HG03175 (cell line): ENCODE results near the gene KCNB1.

ENCODE experiments used
- ATAC-seq: cut with Tn5 transposase; IDR thresholded peaks from one replicate; pipeline ENCODE4 v1.9.1; 2021; ENCODE audit warnings: mild to moderate bottlenecking, moderate library complexity; ENCODE audit not compliant: unreplicated experiment

The KCNB1 gene

DNA sequence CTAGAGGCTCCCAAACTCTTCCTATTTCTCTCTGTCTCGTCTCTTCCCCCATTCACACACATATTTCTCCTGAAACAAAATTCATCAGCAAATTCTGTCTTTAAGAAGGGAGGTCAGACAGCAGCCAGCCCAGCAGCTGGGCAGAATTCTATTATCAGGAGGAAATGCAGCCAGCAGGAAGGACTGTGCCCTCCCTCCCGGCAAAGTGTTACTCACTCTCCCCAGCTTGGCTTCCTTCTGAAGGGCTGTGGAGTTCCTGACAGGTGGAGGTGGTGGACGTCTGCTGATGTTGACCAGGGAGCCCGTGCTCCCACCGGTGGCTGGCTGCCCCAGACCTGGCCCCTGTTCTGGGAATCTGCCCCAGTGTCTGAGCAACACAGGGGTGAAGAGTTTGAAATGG is 37.3 kb downstream of the KCNB1 start:
- no peak for ATAC-seq

DNA sequence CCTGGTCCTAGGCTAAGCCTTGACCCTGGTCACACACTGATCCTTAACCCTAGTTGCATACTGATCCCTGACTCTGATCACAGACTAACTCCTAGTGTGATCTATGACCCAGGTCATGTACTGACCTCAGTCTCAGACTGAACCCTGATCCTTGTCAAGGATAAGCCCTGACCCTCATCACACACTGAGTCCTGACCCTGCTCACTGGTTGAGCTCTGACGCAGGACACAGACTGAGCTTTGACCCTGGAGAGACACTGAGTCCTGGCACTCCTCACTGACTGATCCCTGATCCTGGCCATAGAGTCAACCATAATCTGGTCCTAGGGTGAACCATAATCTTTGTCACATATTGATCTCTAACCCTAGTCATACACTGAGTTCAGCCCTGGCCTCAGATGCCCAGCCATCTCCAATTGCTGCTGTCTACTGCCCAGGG is 37.9 kb downstream of the KCNB1 start:
- no peak for ATAC-seq

DNA sequence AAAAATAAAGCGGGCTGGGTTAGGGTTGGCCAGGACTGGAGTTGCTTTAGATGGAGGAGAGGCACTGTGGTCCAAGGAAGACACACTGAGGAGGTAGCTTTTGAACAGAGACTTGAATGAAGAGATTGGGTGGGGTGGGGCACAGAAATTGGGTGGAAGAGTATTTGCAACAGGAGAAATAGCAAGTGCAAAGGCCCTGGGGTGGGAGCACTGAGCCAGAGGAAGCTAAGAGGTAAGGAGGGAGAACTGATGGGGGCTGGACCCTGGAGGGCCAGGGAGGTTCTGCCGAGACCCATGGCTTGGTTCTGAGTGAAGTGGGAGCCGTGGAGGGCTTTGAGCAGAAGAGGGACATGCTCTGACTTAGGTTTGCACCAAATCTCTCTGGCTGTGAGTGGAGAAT is 45.4 kb downstream of the KCNB1 start:
- ATAC-seq = no peak

DNA sequence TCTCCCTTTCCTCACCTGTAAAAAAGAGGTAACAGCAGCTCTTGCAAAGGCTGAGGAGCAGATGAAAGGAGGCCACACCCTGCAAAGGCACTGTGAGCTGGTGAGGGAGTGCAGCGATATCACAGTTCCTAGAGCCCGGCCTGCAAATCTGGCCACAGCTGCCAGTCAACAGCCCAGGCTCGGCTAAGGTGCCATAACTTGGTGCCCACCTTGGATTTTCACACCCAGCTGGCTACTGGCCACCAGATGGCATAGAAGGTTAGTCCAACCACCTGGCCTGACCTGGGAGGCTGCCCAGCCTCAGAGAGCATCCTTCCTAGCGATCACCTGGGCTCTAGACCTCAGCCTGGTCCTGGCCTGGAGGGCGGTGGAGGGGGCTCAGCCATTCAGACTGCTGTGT is 46.8 kb downstream of the KCNB1 start:
- no peak for ATAC-seq

DNA sequence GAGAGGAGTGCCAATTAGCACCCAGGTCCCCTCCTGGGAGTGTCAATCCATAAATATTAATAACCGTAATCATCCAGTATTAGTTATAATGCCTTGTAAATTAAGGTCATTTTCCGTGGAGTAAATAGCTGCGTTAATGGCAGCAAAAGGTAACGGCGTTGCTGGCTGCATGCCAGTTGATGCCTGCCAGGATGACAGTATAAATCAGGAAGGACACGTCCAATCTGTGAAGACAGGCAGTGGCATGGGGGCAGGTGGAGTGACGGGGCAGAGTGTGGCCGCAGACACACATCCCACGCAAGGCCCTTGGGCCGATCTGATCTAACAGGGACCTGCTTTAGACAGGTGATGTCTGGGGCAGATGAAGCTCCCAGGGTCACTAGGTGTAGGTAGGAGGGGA is 49.1 kb downstream of the KCNB1 start:
- no peak for ATAC-seq

DNA sequence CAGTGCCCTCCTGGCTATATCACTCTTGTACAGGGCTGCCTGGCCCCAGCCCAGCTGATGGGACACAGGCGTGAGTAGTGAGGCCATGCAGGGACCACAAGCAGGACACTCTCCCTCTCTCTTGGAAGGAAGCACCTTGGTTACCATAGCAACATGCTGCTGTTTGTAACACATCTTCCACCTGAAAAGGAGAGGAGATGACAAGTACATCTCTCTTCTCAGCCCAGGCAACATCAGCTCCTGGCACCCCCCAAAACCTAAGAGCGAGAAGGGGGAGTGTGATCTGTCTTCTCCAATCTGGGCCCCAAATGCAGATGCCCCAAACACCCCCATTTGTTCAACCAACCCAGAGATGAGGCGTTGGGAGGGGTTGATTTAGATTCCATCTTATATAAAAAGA is 49.9 kb downstream of the KCNB1 start:
- no peak for ATAC-seq

DNA sequence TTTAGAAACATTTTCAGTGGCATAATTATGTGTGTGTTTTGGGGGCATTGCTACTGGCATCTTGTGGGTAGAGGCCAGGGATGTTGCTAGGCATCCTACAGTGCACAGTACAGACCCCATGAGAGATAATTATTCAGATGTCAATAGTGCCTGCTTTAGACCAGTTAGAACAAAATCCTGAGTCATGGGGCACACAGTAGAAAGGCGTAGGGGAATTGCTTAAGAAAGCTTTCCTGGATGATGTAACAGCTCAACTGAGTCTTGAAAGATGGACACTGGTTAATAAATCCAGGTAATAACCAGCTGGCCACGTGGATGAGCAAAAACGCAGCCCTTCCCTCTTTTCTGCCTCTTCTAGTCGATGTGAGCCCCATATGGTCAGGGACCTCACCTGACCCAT is 51.1 kb downstream of the KCNB1 start:
- ATAC-seq = no peak

DNA sequence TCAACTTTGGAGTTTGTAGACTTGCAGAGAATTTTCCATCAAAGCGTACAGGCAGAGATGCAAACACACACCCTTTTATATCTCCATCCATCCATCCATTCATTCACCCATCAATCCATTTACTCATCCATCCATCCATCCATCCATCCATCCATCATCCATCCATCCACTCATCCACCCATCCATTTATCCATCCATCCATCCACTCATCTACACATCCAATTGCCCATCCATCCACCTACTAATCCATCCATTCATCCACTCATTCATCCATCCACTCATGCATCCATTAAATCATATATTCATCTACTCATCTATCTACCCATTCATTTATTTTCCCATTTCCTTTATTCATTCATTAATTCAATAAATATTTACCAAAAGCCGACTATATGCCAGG is 52.1 kb downstream of the KCNB1 start:
- no peak for ATAC-seq

DNA sequence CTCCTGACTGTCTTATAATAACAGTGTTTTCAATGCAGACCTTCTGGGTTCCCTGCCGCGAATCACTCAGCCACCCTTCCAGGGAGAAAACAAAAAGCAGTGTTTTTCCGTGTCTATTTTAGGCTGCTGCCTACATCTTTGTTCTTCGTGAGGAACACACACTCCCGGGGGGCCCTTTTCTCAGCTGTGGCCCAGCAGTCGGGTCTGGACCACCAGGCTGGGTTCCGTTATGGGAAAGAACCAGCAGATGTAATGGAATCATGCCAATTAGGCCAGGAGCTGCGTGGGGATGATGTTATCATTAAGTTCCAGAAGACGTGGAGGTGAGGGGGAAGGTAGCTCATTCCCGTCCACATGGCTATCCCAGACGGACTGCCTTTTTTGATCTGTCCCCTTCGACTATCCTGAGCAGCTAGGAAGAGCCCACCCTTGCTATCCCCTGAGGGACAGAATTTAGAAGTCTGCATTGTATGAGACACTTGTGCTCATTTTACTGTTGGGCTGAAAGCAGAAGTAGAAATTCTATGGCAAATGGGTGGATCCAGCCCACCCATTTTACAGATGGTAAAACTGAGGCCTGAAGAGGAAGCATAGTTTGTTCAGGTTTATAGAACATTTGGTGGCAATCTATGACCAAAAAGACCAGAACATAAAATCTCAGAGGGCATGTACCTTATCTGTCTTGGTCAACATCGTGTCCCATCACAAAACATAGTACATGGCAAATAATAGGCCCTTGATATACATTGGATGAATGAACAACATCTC is 54.5 kb downstream of the KCNB1 start:
- no peak for ATAC-seq

DNA sequence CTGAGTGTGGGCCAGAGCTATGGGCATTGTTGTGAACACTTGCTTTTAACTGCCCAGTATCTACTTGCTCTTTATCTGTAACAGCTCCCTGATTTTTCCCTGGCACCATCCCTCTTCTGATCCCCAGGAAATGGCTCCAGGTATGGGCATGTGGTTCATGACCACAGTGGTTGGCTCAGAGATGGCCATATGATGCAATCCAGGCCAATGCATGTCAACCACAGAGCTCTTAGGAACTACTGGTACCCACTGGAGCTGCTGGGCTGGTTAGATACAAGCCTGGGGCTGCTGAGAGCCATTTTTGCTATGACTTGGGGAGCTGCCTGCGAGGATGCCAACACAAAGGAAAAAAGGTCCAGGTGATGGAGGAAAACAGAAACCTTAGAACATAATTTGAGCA is 55.6 kb downstream of the KCNB1 start:
- no peak for ATAC-seq

DNA sequence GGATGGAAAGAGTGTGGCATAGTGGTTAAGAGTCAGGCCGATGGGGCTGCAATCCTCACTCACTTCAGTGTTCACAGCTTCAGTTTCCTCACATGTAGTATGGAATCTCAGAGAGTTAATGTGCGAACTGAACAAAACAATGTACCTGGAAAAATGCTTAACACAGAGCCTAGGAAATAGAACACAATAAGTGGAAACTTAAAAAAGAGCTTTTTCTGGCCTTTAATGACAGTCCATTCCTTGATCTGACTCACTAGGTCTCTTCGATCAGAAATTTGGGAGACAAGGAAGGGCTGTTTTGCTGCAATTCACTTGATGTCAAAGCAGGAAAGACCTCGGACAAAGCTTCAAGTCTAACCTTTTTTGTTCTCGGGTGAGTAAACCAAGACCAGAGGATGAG is 56.1 kb downstream of the KCNB1 start:
- ATAC-seq = no peak

DNA sequence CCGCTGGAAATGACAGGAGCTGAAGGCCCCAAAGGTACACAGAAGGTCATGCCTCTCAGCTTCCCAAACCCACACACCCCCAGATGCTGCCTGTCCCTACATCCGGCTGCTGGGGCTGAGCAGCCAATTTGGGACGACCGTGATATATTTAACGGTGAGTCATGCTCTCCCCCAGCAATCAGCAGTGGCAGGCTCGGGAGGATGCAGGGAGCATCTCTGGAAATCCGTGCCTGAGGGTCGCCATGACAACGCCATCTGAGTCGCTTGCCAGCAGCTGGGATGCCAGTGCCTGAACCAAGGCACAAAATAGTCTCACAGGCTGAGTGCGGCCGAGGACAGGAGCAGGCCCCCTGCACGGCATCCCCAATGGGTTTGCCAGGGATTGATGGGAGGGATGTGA is 57.9 kb downstream of the KCNB1 start:
- no peak for ATAC-seq

DNA sequence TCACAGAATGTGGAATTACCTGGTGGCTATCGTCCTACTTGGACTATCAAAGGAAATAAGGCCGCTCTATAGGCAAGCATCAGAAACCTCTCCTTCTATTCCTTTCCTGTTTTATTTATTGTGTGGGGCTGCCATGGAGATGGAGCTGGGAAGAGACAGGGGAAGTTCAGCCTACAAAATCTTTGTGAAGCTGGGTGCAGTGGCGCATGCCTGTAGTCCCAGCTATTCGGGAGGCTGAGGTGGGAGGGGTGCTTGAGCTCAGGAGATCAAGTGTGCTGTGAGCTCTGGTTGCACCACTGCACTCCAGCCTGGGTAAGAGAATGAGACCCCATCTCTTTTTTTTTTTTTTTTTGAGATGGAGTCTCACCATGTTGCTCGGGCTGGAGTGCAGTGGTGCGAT is 60.3 kb downstream of the KCNB1 start:
- ATAC-seq = no peak

DNA sequence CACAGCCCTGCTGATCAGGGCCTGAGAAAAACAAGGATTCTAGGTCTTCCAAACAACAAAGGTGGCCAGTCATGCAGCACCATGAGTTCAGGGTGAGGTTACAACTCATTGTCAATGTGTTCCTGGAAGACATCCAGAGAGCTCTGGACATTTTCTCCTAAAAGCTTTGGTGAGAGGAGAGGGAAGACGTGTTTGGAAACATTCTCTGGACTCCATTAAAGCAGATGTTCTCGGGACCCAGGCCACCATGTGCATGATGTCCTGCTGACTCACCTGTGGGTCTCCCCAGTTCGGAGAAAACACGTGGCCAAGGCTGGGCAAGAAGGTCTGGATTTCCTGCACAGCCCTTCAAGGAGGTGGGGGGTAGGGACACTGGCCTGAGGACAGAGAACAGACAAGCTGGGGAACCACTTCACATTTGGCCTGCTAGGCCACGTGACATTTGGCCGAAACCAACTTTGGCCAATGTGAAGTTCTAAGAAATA is 61.6 kb downstream of the KCNB1 start:
- no peak for ATAC-seq

DNA sequence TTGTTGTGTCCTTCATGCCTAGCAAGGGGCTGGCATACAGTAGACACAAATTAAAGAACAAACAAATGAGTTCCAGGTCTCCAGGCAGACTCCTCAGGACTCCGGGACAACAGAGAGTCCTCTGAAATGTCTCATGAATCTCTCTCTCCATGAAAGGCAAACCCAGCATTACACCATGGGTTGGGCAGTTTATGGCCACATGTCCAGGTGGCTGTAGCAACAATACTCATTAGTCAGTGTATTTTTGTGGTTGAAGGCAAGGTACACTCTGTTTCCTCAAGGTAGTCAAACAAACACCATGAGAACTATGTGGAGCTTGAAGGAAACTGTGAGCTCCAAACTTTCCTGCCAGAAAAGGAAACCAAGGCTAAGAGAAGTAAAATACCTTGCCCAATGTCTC is 62.2 kb downstream of the KCNB1 start:
- ATAC-seq = no peak

DNA sequence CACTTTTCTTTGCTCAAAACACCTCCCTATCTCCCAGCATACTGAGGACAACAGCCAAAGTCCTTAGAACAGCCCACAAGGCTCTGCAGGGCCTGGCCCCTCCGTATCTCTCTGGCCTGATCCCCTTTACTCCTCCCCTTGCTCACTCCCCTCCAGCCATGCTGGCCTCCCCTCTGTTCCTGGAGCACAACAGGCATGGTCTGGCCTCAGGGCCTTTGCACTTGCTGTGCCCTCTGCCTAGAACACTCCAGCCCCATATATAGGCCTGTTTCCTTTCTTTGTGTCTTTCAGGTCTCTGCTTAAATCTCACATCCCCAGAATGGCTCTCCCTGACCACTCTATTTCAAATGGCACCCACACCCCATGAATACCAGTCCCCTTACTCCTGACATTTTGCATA is 62.7 kb downstream of the KCNB1 start:
- ATAC-seq = no peak

DNA sequence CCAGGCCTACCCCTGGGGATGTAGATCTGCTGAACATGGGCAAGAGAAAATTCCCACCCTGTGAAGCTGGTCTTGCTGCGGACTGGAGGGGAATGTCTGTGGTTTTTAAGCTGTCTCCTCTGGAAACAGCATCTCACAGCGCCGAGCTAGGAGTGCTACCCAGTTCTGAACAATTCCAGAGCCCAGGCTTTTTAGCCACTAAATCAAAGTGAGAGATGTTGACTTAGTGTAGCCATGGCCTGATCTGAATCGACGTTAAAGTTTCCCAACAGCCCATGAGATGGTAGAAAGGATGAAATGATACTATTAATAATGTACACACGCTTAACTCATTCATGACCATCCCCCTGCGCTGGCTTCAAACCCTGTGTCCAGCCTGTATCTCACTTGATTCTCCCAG is 63.7 kb downstream of the KCNB1 start:
- no peak for ATAC-seq

DNA sequence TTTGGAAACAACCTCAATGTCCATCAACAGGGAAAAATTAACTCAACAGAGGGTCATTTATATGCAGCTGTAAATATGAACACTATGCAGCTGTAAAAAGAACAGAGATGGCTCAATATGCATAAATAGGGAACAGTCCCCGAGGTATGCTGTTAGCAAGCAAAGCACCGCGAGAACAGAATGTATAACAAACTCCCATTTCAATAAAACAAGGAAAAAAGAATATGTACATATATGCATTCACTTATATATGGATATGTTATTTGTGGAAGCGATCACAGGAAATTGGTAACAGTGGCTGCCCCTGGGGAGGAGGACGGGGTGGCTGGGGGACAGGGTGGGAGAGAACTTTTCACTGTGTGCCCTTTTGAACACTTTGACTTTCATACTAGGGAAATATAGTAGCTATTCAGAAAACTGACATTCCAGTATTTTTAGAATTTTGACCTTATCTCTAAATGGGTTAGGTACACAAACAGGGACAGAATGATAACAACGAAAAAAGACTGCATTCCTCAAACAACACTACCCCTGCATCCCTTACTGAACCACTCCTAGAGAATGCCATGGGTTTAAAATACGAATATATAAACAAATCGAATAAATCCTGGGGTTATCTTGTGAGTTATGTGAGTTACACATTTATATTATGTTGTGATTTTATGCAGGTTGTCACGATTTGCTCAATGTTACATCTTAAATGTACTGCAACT is 64.5 kb downstream of the KCNB1 start:
- no peak for ATAC-seq

DNA sequence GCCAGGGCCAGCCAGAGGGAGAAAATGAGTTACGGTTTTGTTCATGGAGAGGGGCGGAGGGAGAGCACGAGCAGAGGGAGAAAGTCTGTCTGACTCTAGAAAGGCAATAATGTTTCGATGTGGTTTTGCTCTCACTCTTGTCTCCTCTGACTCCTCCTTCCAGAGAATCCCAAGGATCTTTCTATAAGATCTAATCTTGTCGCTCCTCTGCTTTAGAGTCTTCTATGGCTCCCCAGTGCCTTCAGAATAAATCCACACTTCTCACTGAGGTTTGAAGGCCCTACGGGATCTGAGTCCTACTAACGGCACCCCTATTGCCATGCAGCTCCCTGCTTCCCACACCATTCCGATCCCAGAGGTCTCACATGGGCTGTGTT is 66.8 kb downstream of the KCNB1 start:
- ATAC-seq = no peak

DNA sequence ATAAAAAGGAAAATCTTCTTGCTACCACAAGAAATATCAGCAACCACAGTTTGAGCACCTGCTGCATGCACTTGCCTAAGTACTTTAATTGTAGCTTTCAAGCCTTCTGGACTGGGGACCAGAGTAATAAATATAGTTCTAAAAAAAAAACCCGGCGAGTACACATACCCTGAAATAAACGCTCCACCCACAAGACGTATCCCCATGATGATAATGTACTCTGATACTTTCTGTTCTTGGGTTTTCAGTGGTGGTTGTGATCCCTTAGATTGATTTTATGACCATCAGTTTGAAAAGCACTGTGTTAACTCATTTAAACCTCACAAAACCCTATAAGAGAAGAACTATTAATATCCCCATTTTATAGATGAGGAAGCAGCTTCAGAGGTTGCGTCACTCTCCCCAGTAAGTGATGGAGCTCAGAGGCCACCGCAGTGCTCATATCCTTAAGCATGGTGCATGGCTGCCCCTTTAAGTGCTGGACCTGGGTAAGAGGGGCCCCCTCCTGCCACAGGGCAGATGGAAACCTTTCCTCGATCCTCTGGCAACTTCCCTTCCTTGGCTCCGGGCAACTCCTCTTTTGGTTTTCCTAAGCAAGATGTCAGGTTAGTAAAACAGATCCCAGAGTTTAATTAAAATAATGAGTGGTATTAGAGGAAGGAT is 67.3 kb downstream of the KCNB1 start:
- no peak for ATAC-seq

DNA sequence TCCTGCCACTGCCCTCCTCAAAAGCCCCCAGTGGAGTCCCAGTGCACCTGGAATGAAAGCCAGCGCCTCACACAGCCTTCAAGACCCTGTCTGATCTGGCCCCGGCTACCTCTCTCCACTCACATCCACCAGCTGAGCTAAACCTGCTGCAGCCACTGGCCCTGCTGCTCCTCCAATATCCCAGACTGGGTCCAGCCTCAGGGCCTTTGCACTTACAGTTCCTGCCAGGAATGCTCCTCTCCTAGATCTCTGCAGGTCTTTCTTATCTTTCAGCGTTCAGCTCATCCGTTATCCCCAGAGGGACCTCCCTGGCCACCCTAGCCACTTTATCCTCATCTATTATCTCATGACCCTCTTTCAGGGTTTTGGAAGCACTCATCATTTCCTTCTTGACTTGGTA is 68.8 kb downstream of the KCNB1 start:
- no peak for ATAC-seq

DNA sequence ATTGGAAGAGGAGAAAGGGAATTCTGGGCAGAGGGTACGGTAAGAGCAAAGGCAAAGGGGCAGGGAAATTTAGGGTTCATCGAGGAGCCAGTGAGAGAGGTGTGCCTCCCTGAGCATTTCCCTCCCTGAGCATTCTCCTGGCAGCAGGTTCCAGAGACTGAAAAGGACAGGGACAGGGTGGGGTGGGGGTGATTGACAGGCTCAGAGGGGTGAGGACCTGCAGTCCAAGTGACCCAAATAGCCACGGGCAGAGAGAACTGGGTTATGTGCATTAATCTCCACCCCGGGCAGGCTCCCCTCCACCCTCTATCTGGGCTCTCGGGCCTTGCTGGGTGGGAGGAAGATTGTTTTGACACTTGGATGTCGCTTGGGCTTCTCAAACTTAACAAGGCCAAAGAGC is 69.5 kb downstream of the KCNB1 start:
- no peak for ATAC-seq
